HUES64 (cell line): Measurements from ENCODE around the gene MAP3K7CL.

ENCODE experiments used
- H3K27ac ChIP-seq: 2 replicates; pipeline ENCODE4 v1.7.0; 2013; ENCODE audit warnings: low read depth, low read length, inconsistent platforms
- H3K27me3 ChIP-seq: 2 replicates; pipeline ENCODE4 v1.6.1; 2013; ENCODE audit warnings: mild to moderate bottlenecking, low read length; ENCODE audit not compliant: insufficient read depth
- H3K36me3 ChIP-seq: 2 replicates; pipeline ENCODE4 v1.6.1; 2013; ENCODE audit warnings: mild to moderate bottlenecking, low read length; ENCODE audit not compliant: insufficient read depth
- H3K4me1 ChIP-seq: 2 replicates; pipeline ENCODE4 v1.6.1; 2013; ENCODE audit warnings: mild to moderate bottlenecking, low read length, moderate library complexity; ENCODE audit not compliant: insufficient read depth
- H3K4me3 ChIP-seq: 2 replicates; pipeline ENCODE4 v1.5.1; 2013; ENCODE audit warnings: mild to moderate bottlenecking, low read length, moderate library complexity
- H3K9ac ChIP-seq: 2 replicates; pipeline ENCODE4 v1.6.1; 2013; ENCODE audit warnings: mild to moderate bottlenecking, low read depth, low read length
- H3K9me3 ChIP-seq: 2 replicates; pipeline ENCODE4 v1.6.1; 2013; ENCODE audit warnings: low read depth, low read length; ENCODE audit not compliant: insufficient read depth
- WGBS: fragments of 150-250, 120-280 bp; methylation state at CpG from one replicate; pipeline ENCODE4 v1.1.7; 2013; ENCODE audit warnings: missing lambda C conversion rate; 5-methylcytosine and 5-hydroxymethylcytosine counted together

The MAP3K7CL gene

DNA sequence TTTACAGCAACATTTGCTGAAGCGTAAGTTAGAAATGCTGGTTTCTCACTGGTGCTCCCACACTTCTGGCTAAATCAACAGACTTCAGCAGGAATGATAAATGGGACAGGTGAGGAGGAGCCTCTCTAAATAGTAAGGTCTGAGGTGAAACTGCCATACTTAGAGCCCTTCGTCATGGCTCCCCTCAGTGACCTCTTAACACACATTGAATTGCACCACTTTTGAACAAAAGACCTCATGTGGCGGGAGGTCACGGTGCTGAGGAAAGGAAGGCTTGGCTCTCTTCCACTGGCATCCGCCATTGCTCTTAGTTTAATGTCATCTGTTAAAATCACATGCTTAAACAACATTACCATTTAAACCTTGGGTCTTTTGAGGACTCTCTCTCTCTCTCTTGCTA, 3.4 kb downstream of the MAP3K7CL start:
- H3K27me3 ChIP-seq: no peaks in the 10 kb centered on the region
- peaks cover 7% of the 10 kb centered on the region; the same call in 1 of the 2 replicates for H3K9me3 ChIP-seq
- no peak overlapping the region for H3K4me3 ChIP-seq
- H3K4me1 ChIP-seq: no peaks in the 10 kb centered on the region
- H3K9ac ChIP-seq: no peak overlapping the region
- 78% methylated on average over 5 of the region's 5 CpGs for WGBS
- no peaks in the 10 kb centered on the region for H3K36me3 ChIP-seq
- H3K27ac ChIP-seq: no peak overlapping the region

DNA sequence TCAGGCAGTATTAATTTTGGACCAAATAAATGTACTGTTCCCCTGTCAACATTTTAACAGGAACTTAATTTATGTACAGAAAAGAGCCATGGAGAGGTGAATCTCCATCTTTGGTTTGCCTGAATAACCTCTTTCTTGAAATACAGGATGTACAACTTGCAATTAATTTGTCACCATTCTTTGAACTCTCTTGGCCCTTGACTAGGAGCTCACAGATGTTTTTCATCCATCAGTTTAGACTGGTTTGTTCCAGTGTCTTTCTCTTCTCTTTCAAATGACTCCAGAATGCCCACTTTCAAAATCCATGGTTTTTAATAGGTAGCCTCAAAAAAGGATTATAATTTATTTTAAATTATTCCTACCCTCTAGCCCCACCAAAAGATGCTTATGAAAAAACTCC, 5.0 kb downstream of the MAP3K7CL start:
- H3K36me3 ChIP-seq: no peaks in the 10 kb centered on the region
- no peaks in the 10 kb centered on the region for H3K4me1 ChIP-seq
- H3K27me3 ChIP-seq: no peaks in the 10 kb centered on the region
- no peak overlapping the region for H3K4me3 ChIP-seq
- no peak overlapping the region for H3K27ac ChIP-seq
- no peak overlapping the region for H3K9ac ChIP-seq
- no peaks in the 10 kb centered on the region for H3K9me3 ChIP-seq

DNA sequence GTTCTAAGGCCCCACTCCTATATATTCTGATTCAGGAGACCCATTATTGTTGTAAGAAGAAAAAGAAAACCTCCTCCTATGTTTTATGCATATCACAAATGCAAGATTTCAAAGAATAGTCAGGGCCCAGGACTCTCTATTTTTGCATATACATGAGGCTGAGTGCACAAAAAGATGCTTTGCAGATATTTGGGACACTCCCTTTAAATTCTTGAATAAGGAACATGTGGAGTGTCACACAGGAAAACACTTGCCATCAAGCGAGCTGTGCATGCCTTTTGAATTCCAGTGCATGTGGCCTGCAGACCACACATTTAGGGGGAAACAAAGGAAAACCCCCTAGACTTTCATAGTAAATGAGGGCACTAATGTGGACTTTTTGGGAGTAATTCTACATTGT, 5.6 kb downstream of the MAP3K7CL start:
- Histone ChIP-seq H3K4me1 (no peaks in the 10 kb centered on the region), H3K36me3 (no peaks in the 10 kb centered on the region), H3K4me3 (no peak overlapping the region), H3K9ac (no peak overlapping the region), H3K27me3 (no peaks in the 10 kb centered on the region), H3K27ac (no peak overlapping the region), H3K9me3 (no peaks in the 10 kb centered on the region)
- 86% methylated on average over 1 of the region's 1 CpG for WGBS

DNA sequence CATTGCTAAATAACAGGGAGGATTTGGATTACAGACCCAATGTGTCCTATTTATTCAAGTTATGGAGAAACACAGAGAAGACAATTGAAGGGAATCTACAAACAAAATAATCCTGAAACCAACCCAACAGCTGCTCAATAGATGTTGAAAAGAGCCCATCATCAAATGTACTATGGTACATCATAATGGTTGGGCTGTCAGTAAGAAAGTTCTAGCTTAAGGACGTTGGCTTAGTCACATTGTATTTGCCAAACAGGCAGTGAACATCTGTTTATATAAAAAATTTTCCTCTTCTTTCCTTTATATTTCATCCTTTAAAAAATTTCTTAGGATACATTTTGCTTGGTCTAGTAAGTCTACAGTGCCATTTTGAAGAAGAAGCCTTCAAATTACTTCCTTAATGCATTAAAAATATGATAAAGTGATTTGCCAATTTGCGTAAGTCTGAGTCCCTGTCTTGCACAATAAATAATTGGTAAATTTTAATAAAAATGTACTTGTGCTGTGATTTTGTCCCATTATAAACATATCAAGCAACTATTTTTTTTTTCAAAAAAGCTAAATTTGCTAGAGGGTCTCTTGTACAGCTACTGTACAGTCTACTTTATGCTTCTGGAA, 14.4 kb downstream of the MAP3K7CL start:
- no peaks in the 10 kb centered on the region for H3K36me3 ChIP-seq
- H3K4me1 ChIP-seq: no peaks in the 10 kb centered on the region
- H3K9me3 ChIP-seq: no peaks in the 10 kb centered on the region
- H3K9ac ChIP-seq: no peak overlapping the region
- WGBS: no CpG with 5 or more reads among the region's 2 CpGs
- no peak overlapping the region for H3K4me3 ChIP-seq
- no peaks in the 10 kb centered on the region for H3K27me3 ChIP-seq
- no peak overlapping the region for H3K27ac ChIP-seq

DNA sequence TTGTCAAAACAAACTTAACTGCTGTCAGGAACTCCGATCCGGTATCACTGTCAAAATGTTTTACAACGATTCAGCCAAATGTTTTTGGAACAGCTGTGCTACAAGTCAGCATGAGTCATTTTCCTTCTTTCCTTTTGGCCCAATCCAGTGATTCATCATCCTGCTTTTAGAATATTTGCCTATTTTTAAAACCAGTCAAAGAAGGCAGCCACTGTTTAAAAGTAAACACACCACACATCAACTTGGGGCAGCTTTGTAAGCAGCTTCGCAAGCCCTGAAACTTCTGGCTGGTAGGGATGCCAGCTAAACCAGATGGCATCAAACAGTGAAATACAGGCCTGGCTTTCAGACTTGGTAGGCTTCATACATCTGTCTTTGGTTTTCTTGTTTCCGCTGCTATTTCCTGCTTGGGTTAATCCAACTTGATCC, 14.9 kb downstream of the MAP3K7CL start:
- Histone ChIP-seq H3K4me3 (no peak overlapping the region), H3K4me1 (no peaks in the 10 kb centered on the region), H3K27me3 (no peaks in the 10 kb centered on the region), H3K36me3 (no peaks in the 10 kb centered on the region), H3K9ac (no peak overlapping the region), H3K27ac (no peak overlapping the region), H3K9me3 (no peaks in the 10 kb centered on the region)
- 86% methylated on average over 5 of the region's 5 CpGs for WGBS

DNA sequence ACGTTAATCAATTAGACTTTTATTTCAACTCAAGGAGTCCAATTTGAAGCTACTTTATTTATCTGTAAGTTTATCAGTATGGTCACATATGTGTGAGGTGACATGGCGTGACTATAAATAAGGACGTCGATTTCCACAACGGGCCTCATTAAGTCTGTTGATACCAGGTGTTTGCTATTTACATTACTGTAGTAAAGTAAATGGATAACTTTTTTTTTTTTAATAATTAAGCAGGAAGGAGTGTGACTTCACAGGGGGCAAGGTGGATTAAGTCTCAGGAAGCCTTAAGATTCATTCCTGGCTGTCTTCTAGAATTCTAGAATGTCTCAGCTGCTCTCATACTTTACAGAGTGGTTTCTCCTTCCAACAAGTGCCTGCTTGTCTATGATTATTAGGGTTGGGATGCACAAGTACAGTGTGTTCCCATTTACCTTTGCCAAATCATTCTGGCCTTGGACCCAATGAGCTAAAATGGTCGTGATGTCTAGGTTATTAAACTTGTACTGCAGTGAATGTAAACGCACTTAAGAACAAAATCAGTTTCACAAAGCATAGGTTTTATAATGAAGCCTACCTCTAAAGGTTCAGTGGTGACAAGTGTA, 15.5 kb downstream of the MAP3K7CL start:
- no peaks in the 10 kb centered on the region for H3K4me1 ChIP-seq
- H3K36me3 ChIP-seq: no peaks in the 10 kb centered on the region
- no peak overlapping the region for H3K9ac ChIP-seq
- no peak overlapping the region for H3K27ac ChIP-seq
- H3K9me3 ChIP-seq: no peaks in the 10 kb centered on the region
- WGBS: 87% methylated on average over 6 of the region's 7 CpGs
- no peak overlapping the region for H3K4me3 ChIP-seq
- no peaks in the 10 kb centered on the region for H3K27me3 ChIP-seq

DNA sequence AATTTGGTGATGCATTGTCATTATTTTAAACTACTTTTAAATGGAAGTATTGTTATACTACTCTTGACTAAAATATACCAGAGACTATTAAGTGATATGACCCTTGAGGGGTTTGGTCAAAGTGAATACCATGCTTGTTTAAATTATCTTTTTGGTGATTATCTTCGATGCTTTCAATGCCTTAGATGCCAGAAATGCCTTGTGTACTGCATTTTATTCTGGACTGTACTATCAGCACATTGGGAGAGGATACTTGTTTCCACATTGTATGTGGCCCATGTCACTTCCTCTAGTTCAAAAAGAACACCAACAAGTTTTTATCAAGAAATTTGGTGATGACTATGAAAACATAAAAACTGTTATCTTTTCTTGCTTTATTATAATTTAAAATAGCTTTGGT, 16.3 kb downstream of the MAP3K7CL start:
- 87% methylated on average over 1 of the region's 1 CpG for WGBS
- H3K9ac ChIP-seq: no peak overlapping the region
- no peaks in the 10 kb centered on the region for H3K36me3 ChIP-seq
- no peaks in the 10 kb centered on the region for H3K4me1 ChIP-seq
- no peak overlapping the region for H3K4me3 ChIP-seq
- H3K9me3 ChIP-seq: no peaks in the 10 kb centered on the region
- no peaks in the 10 kb centered on the region for H3K27me3 ChIP-seq
- no peak overlapping the region for H3K27ac ChIP-seq

DNA sequence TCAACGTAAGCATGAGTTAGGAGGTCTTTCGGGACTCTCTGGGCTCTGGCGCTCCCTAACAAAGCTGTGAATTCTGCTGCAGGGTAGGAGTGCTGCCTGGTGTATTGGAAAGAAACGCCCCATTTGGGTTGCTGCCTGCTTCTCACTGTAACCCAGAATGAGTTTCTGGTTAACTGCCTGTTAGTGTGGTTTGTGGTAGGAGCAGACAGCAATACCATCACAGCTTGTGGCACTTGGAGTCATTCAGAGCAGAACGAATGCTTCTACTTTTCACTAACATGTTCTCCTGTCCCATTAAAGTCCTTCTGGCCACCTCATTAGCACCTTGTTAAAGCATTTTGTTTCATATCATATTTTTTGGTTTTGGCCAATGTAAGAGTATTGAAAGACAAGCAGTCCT, 18.1 kb downstream of the MAP3K7CL start:
- Histone ChIP-seq H3K27me3 (no peaks in the 10 kb centered on the region), H3K36me3 (no peaks in the 10 kb centered on the region), H3K27ac (no peak overlapping the region), H3K9me3 (no peaks in the 10 kb centered on the region), H3K9ac (no peak overlapping the region), H3K4me1 (no peaks in the 10 kb centered on the region), H3K4me3 (no peak overlapping the region)
- WGBS: 95% methylated on average over 5 of the region's 5 CpGs

DNA sequence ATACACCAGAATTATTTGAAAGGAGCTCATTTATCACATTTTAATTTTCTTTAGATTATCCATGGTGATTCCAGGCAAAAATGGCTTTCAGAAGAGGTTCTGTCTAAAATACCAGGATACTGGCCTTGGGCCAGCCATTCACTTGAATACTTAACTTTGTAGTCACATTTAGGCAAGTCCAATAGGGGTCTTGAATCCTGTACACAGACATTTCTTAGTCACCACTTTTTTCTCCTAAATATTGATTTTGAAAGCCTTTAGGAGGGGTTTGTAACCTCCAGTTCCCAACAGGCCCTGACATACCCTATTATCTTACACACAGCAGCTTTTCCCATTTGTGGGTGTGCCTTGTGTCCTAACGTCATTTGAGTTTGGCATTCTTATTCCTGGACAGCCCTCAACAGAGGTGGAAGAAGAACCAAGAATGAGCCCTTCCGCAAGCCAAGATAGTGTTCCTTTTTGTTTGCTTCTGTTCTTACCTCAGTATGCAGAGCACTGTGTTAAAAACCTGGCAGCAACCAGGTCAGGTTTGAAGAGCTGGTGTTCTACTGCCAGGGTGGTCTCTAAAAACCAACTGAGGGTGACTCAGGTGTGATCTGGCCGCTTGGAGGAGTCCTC, 19.5 kb downstream of the MAP3K7CL start:
- H3K27me3 ChIP-seq: no peaks in the 10 kb centered on the region
- WGBS: 95% methylated on average over 3 of the region's 3 CpGs
- H3K4me1 ChIP-seq: no peaks in the 10 kb centered on the region
- no peak overlapping the region for H3K9ac ChIP-seq
- H3K27ac ChIP-seq: no peak overlapping the region
- H3K36me3 ChIP-seq: no peaks in the 10 kb centered on the region
- H3K4me3 ChIP-seq: no peak overlapping the region
- no peaks in the 10 kb centered on the region for H3K9me3 ChIP-seq

DNA sequence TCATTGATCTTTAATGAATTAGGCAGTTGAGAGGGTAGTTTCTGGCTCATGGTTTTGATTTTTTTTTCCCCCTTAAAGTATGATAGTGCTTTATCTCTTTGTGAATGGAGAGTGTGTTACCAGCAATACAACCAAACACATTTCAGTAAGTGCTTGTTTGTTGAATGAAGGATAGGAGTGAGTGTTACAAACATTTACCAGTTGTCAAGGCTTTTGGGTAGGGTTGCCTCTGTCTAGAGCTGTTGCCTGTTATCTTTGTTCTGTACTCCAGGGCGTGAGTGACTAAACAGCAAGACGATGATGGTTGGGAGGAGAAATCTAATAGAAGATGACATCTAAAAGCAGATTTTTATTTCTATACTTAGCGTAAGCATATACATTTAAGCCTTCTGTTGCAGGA, 21.5 kb downstream of the MAP3K7CL start:
- Histone ChIP-seq H3K27me3 (no peaks in the 10 kb centered on the region), H3K4me3 (no peak overlapping the region), H3K9me3 (no peaks in the 10 kb centered on the region), H3K27ac (no peak overlapping the region), H3K9ac (no peak overlapping the region), H3K4me1 (no peaks in the 10 kb centered on the region), H3K36me3 (no peaks in the 10 kb centered on the region)
- 92% methylated on average over 2 of the region's 3 CpGs for WGBS

DNA sequence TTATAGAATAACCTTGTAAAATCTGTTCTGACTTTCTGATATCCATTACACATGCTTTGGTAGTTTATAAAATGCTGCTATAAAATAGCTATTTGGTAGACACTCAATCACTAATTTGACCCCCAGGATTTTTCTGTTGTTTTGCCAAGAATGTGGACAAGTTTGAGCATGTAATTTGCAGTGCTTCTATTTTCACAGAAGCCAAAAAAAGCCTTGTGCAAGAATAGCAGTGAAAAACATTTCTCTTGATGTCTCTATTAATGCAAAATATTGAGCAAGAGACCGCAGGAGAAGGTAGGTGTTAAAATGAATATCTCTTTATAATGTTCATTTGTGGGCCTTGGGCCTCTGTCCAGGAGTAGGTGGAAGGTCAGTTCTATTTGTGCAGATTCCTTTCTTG, 22.5 kb downstream of the MAP3K7CL start:
- Histone ChIP-seq H3K4me1 (no peaks in the 10 kb centered on the region), H3K27ac (no peak overlapping the region), H3K36me3 (no peaks in the 10 kb centered on the region), H3K27me3 (no peaks in the 10 kb centered on the region), H3K9ac (no peak overlapping the region), H3K9me3 (no peaks in the 10 kb centered on the region), H3K4me3 (no peak overlapping the region)
- WGBS: 91% methylated on average over 1 of the region's 1 CpG
